Sigmoid colon (tissue), 4 donors: Measurements from ENCODE around the gene DYNLRB1.

Experiments used
- POLR2AphosphoS5 ChIP-seq, 4 donors: sonication (generic); formaldehyde crosslinking; IDR thresholded peaks; one replicate each; pipeline ENCODE4 v1.6.1; 2017; ENCODE audit warnings: antibody characterized with exemption in 4 of 4
- TF ChIP-seq, protein P1 (sequence below), 4 experiments: fragments of 450-650 bp in 3 of 4; fragments of 200-600 bp in 1 of 4; IDR thresholded peaks; one replicate each; pipeline ENCODE4 v1.5.1; 2016 to 2019; ENCODE audit warnings: antibody characterized with exemption in 4 of 4, mild to moderate bottlenecking in 3 of 4, moderate library complexity in 2 of 4

- TF ChIP-seq, protein P1, sequence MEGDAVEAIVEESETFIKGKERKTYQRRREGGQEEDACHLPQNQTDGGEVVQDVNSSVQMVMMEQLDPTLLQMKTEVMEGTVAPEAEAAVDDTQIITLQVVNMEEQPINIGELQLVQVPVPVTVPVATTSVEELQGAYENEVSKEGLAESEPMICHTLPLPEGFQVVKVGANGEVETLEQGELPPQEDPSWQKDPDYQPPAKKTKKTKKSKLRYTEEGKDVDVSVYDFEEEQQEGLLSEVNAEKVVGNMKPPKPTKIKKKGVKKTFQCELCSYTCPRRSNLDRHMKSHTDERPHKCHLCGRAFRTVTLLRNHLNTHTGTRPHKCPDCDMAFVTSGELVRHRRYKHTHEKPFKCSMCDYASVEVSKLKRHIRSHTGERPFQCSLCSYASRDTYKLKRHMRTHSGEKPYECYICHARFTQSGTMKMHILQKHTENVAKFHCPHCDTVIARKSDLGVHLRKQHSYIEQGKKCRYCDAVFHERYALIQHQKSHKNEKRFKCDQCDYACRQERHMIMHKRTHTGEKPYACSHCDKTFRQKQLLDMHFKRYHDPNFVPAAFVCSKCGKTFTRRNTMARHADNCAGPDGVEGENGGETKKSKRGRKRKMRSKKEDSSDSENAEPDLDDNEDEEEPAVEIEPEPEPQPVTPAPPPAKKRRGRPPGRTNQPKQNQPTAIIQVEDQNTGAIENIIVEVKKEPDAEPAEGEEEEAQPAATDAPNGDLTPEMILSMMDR (IDR thresholded peaks at IDR 0.05): no peak
- no peak for TF ChIP-seq POLR2AphosphoS5 (IDR thresholded peaks at IDR 0.05)
Measured at GRCh38 chr20:34535301-34535840, 19.1 kb downstream of the DYNLRB1 start.
